Trophoblast cell (in vitro differentiated cells and primary cell): ENCODE data around the gene BAMBI.

ENCODE experiments used
- DNase-seq, 2 donors: peaks; one replicate each; pipeline ENCODE4 v3.0.0-alpha.2; 2016
- H2AFZ ChIP-seq: 2 replicates; pipeline ENCODE4 v1.6.1; 2013; ENCODE audit warnings: low read length, moderate library complexity, mild to moderate bottlenecking; ENCODE audit not compliant: insufficient read depth, poor library complexity
- H2AK5ac ChIP-seq: 2 replicates; pipeline ENCODE4 v1.6.1; 2013; ENCODE audit warnings: mild to moderate bottlenecking, low read length
- H2BK120ac ChIP-seq: 2 replicates; pipeline ENCODE4 v1.6.1; 2013; ENCODE audit warnings: low read length, mild to moderate bottlenecking, moderate library complexity; ENCODE audit not compliant: insufficient read depth, poor library complexity
- H2BK12ac ChIP-seq: 2 replicates; pipeline ENCODE4 v1.6.1; 2013; ENCODE audit warnings: mild to moderate bottlenecking, low read length, moderate library complexity
- H2BK5ac ChIP-seq: 2 replicates; pipeline ENCODE4 v1.6.1; 2013; ENCODE audit warnings: low read length, low read depth, moderate library complexity, mild to moderate bottlenecking; ENCODE audit not compliant: poor library complexity
- H3K14ac ChIP-seq: 2 replicates; pipeline ENCODE4 v1.6.1; 2013; ENCODE audit warnings: mild to moderate bottlenecking, low read length
- H3K18ac ChIP-seq: 2 replicates; pipeline ENCODE4 v1.6.1; 2013; ENCODE audit warnings: mild to moderate bottlenecking, low read length
- H3K23ac ChIP-seq: 2 replicates; pipeline ENCODE4 v1.6.1; 2013; ENCODE audit warnings: low read length
- H3K27ac ChIP-seq: 2 replicates; pipeline ENCODE4 v1.5.1; 2013; ENCODE audit warnings: low read depth, mild to moderate bottlenecking, inconsistent platforms, low read length, moderate library complexity
- H3K27me3 ChIP-seq: 2 replicates; pipeline ENCODE4 v1.6.1; 2013; ENCODE audit warnings: inconsistent platforms, mild to moderate bottlenecking, low read length, moderate library complexity; ENCODE audit not compliant: insufficient read depth
- H3K36me3 ChIP-seq, 2 experiments: 1 replicate in 1 of 2; 2 replicates in 1 of 2; pipeline ENCODE4 v1.6.1; 2013; ENCODE audit warnings: low read length in 2 of 2, mild to moderate bottlenecking in 2 of 2, moderate library complexity in 1 of 2; ENCODE audit not compliant: insufficient read depth in 2 of 2, control insufficient read depth in 1 of 2
- H3K4ac ChIP-seq: 2 replicates; pipeline ENCODE4 v1.6.1; 2013; ENCODE audit warnings: low read depth, mild to moderate bottlenecking, low read length, moderate library complexity
- H3K4me1 ChIP-seq, 2 experiments: 1 replicate in 1 of 2; 2 replicates in 1 of 2; pipeline ENCODE4 v1.6.1; 2013; ENCODE audit warnings: low read length in 2 of 2, mild to moderate bottlenecking in 2 of 2, moderate library complexity in 1 of 2; ENCODE audit not compliant: insufficient read depth in 2 of 2, control insufficient read depth in 1 of 2
- H3K4me2 ChIP-seq: 2 replicates; pipeline ENCODE4 v1.6.1; 2013; ENCODE audit warnings: inconsistent platforms, mild to moderate bottlenecking, low read length, moderate library complexity
- H3K4me3 ChIP-seq: 2 replicates; pipeline ENCODE4 v1.5.1; 2013; ENCODE audit warnings: mild to moderate bottlenecking, low read depth, low read length, inconsistent platforms
- H3K79me1 ChIP-seq: one replicate; pipeline ENCODE4 v1.6.1; 2013; ENCODE audit warnings: low read length
- H3K79me2 ChIP-seq: 2 replicates; pipeline ENCODE4 v1.6.1; 2013; ENCODE audit warnings: low read length, mild to moderate bottlenecking; ENCODE audit not compliant: control insufficient read depth, insufficient read depth, poor library complexity
- H3K9ac ChIP-seq: 2 replicates; pipeline ENCODE4 v1.6.1; 2013; ENCODE audit warnings: mild to moderate bottlenecking, low read length
- H3K9me3 ChIP-seq: 2 replicates; pipeline ENCODE4 v1.6.1; 2013; ENCODE audit warnings: low read depth, mild to moderate bottlenecking, control low read depth, inconsistent platforms, low read length; ENCODE audit not compliant: insufficient read depth
- H4K12ac ChIP-seq: 2 replicates; pipeline ENCODE4 v1.6.1; 2013; ENCODE audit warnings: low read depth, mild to moderate bottlenecking, low read length, moderate library complexity
- H4K8ac ChIP-seq: 2 replicates; pipeline ENCODE4 v1.6.1; 2013; ENCODE audit warnings: low read depth, mild to moderate bottlenecking, low read length, moderate library complexity
- H4K91ac ChIP-seq: one replicate; pipeline ENCODE4 v1.6.1; 2013; ENCODE audit warnings: low read depth, mild to moderate bottlenecking, low read length, moderate library complexity
- WGBS: extraction: QIAGEN DNeasy Blood & Tissue Kit; methylation state at CpG from one replicate; pipeline ENCODE4 v1.1.7; 2013; ENCODE audit warnings: missing lambda C conversion rate; ENCODE audit not compliant: insufficient read length, insufficient coverage; ENCODE audit errors: extremely low coverage; 5-methylcytosine and 5-hydroxymethylcytosine counted together

Gene BAMBI

DNA sequence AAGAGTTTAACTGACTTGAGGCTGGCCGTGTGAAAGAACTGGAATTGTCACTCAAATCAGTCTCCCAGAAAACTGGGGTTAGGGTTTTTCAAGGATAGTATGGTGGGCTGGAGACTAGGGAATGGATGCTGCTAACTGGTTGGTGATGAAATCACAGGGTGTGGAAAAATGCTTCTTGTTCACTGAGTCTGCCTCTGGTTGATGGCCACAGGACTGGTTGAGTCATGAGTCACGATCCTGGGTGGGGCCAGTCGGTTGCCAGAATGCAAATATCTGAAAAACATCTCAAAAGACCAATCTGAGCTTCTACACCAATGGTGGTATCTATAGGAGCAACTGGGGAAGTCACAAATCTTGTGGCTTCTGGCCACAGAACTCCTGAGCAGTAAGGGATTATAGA is 16.3 kb upstream of the BAMBI start:
- Histone ChIP-seq H3K9me3 (no peaks in the 10 kb centered on the region), H3K18ac (no peak overlapping the region), H3K79me1 (peaks cover 13% of the 10 kb centered on the region), H2BK120ac (no peak overlapping the region), H3K9ac (no peak overlapping the region), H3K4ac (no peak overlapping the region), H4K12ac (no peak overlapping the region), H3K27ac (no peak overlapping the region), H3K79me2 (no peaks in the 10 kb centered on the region), H2BK12ac (no peak overlapping the region), H2BK5ac (no peak overlapping the region), H3K4me2 (no peak overlapping the region), H3K4me1 (peaks cover 3 to 12% of the 10 kb centered on the region in 2 experiments), H2AFZ (no peak overlapping the region), H3K27me3 (no peaks in the 10 kb centered on the region), H4K8ac (no peak overlapping the region), H3K23ac (no peak overlapping the region), H3K4me3 (no peak overlapping the region), H3K36me3 (no peaks in the 10 kb centered on the region), H3K14ac (no peak overlapping the region), H2AK5ac (no peak overlapping the region), H4K91ac (no peak overlapping the region)
- peak; percentile 70 to 89 for DNase-seq
- WGBS, result no CpG with 5 or more reads among the region's 3 CpGs

DNA sequence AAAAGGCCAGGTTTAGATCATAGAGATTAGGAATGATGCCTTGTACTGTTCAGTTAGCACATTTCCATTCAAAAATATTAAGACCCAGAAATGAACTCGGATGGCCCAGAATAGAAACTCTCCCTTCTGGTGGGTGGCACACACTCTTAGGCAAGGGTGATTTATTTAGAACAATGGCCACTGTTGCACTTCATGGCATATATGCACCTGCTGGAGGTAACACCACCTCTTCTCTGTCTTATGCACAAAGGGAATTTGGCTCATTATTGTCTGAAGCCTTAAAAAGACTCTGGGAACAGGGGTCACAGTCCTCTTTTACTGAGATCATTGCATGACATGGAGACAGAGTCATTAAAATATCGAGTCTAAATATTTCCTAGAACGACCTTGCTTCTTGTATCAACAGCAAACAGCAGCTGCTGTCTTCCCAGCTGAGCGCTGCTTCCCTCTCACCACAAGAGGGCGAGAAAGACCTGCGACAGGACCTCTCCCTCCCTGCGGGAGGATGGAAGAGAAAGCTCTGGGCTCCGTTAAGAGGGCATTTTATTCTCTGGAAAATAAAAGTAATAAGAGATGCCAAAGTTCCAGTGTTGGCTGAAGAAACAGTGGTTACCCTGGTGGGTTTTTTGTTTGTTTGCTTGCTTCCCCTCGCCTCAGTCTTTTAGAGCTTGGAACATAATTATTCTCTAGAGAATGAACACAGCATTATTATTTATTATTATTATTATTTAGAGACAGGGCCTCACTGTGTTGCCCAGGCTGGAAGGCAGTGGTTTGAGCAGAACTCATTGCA is 13.5 kb upstream of the BAMBI start:
- Histone ChIP-seq H2BK120ac (peak overlapping the region; percentile 85), H3K23ac (no peak overlapping the region), H3K4me3 (no peak overlapping the region), H3K9me3 (no peaks in the 10 kb centered on the region), H3K4me2 (no peak overlapping the region), H3K79me1 (peaks cover 31% of the 10 kb centered on the region), H2BK12ac (no peak overlapping the region), H3K27me3 (no peaks in the 10 kb centered on the region), H3K9ac (no peak overlapping the region), H3K4ac (no peak overlapping the region), H3K4me1 (peaks cover 10 to 30% of the 10 kb centered on the region in 2 experiments), H2AFZ (no peak overlapping the region), H3K79me2 (no peaks in the 10 kb centered on the region), H4K91ac (peak overlapping the region; percentile 82), H3K14ac (peak overlapping the region; percentile 53), H2AK5ac (peak overlapping the region; percentile 52), H3K36me3 (no peaks in the 10 kb centered on the region), H3K27ac (peak overlapping the region; percentile 59), H3K18ac (no peak overlapping the region), H4K8ac (peak overlapping the region; percentile 61), H4K12ac (no peak overlapping the region), H2BK5ac (peak overlapping the region; percentile 90)
- WGBS, result no CpG with 5 or more reads among the region's 9 CpGs
- peak; percentile 76 to 96 for DNase-seq

DNA sequence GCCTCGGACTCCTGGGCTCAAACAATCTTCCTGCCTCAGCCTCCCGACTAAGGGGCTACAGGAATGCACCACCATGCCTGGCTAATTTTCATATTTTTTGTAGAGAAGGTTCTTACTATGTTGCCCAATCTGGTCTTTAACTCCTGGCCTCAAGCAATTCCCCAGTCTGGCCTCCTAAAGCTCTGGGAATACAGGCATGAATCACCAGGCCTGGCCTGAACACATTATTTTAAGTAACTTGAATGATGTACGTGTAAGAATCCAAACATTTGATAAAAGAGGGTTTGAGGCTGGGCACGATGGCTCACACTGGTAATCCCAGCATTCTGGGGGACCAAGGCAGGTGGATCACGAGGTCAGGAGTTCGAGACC is 13.0 kb upstream of the BAMBI start:
- H3K4me1 ChIP-seq, result peaks cover 10 to 30% of the 10 kb centered on the region in 2 experiments
- WGBS, result no CpG with 5 or more reads among the region's 6 CpGs

DNA sequence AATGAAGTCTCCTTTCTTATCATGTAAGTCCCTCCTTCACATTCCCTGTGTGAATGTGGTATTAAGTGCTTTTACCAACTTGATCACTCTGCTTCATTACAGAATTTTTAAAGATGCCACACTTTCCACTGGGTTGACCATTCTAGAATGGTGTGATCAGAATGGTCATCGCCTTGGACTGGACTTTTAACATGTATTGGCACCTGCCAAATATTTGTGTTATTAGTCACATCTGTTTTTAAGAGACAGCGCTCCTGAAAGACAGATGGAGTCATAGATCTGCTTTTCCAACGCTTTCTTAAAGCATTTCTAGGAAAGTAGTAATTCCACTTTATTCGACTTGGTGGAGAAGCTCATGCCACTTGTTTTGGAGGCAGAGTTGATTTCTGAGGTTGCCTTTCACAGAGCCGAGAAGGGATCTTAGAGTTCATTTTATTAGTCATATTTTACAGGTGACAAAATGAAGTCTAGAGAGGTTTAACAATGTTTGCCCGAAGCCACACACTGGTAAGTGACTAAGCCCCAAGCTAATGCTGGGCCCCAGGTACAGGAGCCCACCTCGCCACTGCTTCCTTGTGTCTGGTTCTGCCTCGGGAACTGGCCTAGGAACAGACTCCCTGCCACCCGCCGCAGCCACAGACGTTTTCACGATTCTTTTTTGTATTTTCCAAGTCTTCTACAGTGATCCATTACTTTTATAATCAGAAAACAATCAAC is 10.4 kb upstream of the BAMBI start:
- H2AK5ac ChIP-seq, result no peak overlapping the region
- peak overlapping the region; percentile 94 for H2BK12ac ChIP-seq
- H3K4ac ChIP-seq, result peak overlapping the region; percentile 60
- H4K12ac ChIP-seq, result no peak overlapping the region
- no peak overlapping the region for H2AFZ ChIP-seq
- H2BK120ac ChIP-seq, result peak overlapping the region; percentile 94
- H3K23ac ChIP-seq, result no peak overlapping the region
- H3K18ac ChIP-seq, result peak overlapping the region; percentile 77
- peak overlapping the region; percentile 75 for H3K14ac ChIP-seq
- DNase-seq, result no peak
- peaks cover 41% of the 10 kb centered on the region for H3K79me1 ChIP-seq
- H3K36me3 ChIP-seq, result no peaks in the 10 kb centered on the region
- no peak overlapping the region for H4K8ac ChIP-seq
- no peaks in the 10 kb centered on the region for H3K79me2 ChIP-seq
- peaks cover 13 to 27% of the 10 kb centered on the region in 2 experiments for H3K4me1 ChIP-seq
- peak overlapping the region; percentile 94 for H4K91ac ChIP-seq
- peak overlapping the region; percentile 87 for H3K27ac ChIP-seq
- no peak overlapping the region for H3K9ac ChIP-seq
- no peaks in the 10 kb centered on the region for H3K9me3 ChIP-seq
- no peak overlapping the region for H3K4me2 ChIP-seq
- H3K27me3 ChIP-seq, result no peaks in the 10 kb centered on the region
- no peak overlapping the region for H3K4me3 ChIP-seq
- WGBS, result no CpG with 5 or more reads among the region's 12 CpGs
- peak overlapping the region; percentile 97 for H2BK5ac ChIP-seq

More for the DNA sequence above, 13.0 kb upstream of the BAMBI start:
- Histone ChIP-seq H3K18ac (no peak overlapping the region), H3K4me3 (no peak overlapping the region), H4K12ac (no peak overlapping the region), H2BK5ac (peak overlapping the region; percentile 90), H3K9me3 (no peaks in the 10 kb centered on the region), H3K27me3 (no peaks in the 10 kb centered on the region), H2BK12ac (peak overlapping the region; percentile 87), H3K14ac (peak overlapping the region; percentile 53), H2AFZ (no peak overlapping the region), H4K91ac (peak overlapping the region; percentile 82), H3K27ac (peak overlapping the region; percentile 59), H3K4ac (peak overlapping the region; percentile 34), H2BK120ac (peak overlapping the region; percentile 85), H4K8ac (peak overlapping the region; percentile 61), H3K9ac (no peak overlapping the region), H3K23ac (no peak overlapping the region), H2AK5ac (peak overlapping the region; percentile 52), H3K36me3 (no peaks in the 10 kb centered on the region), H3K79me1 (peaks cover 35% of the 10 kb centered on the region), H3K79me2 (no peaks in the 10 kb centered on the region), H3K4me2 (no peak overlapping the region)
- peak in 1 of 2 donors; percentile 63 for DNase-seq
